Transverse colon (tissue), 3 donors: ENCODE results near the gene SLC6A1.

Experiments
- EP300 ChIP-seq: sonication (generic); formaldehyde crosslinking; IDR thresholded peaks from one replicate; pipeline ENCODE4 v1.6.1; 2017; ENCODE audit warnings: antibody characterized with exemption, low read depth
- TF ChIP-seq, protein P1 (sequence below), 5 experiments: fragments of 200-600 bp in 3 of 5; fragments of 450-650 bp in 2 of 5; sonication (generic) in 3 of 5; IDR thresholded peaks; 1 replicate in 2 of 5; 2 replicates in 3 of 5; pipeline ENCODE4 v1.5.1; 2016 to 2017; ENCODE audit warnings: antibody characterized with exemption in 5 of 5, inconsistent platforms in 3 of 5, mild to moderate bottlenecking in 2 of 5, moderate library complexity in 1 of 5

DNA sequence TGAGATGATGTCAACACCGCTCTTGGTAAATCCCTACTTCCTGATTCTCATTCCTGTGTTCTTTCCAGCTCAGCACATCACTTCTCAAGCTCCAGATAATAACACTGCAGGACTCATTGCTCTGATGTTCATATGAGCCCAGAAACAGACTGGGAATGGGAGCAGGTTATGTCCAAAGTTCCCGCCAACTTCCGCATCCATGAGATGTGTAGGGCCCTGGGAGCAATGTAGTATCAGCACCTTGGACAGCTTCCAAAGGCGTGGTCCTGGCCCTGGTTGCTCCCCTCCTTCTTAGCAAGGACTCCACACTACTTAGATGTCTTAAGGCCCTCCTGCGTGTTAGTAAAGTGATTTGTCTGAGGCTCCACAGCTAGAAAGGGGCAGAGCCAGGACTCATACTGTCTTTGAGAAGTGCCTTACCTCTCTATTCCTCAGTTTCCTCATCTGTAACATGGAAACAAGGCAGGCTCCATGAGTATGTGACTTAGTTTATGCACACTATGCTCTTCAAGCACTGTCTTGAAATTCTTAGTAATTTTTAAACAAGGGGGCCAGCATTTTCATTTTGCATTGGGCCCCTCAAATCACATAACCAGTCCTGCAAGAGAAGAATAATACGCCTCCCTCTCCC, 27.9 kb upstream of the SLC6A1 start:
- no peak for TF ChIP-seq EP300
- TF ChIP-seq, protein P1, sequence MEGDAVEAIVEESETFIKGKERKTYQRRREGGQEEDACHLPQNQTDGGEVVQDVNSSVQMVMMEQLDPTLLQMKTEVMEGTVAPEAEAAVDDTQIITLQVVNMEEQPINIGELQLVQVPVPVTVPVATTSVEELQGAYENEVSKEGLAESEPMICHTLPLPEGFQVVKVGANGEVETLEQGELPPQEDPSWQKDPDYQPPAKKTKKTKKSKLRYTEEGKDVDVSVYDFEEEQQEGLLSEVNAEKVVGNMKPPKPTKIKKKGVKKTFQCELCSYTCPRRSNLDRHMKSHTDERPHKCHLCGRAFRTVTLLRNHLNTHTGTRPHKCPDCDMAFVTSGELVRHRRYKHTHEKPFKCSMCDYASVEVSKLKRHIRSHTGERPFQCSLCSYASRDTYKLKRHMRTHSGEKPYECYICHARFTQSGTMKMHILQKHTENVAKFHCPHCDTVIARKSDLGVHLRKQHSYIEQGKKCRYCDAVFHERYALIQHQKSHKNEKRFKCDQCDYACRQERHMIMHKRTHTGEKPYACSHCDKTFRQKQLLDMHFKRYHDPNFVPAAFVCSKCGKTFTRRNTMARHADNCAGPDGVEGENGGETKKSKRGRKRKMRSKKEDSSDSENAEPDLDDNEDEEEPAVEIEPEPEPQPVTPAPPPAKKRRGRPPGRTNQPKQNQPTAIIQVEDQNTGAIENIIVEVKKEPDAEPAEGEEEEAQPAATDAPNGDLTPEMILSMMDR (IDR thresholded peaks at IDR 0.05), result no peak
